Lower lobe of right lung (tissue), 2 donors: ENCODE measurements around the gene HLA-DPB1. TPM values are rescaled to one million over a fixed set of nuclear protein-coding genes. Genes with fewer than 3 reads are reported as not detected.

Experiments used
- ATAC-seq, 2 donors: fragments of 200-7000 bp; cut with Tn5 transposase; one replicate each; pipeline ENCODE4 v1.9.1; 2020 to 2022; ENCODE audit warnings: mild to moderate bottlenecking in 2 of 2, moderate library complexity in 2 of 2
- DNase-seq: peaks from one replicate; pipeline ENCODE4 v3.0.0-alpha.2; 2020
- H3K27ac ChIP-seq: fragments of 200-600 bp; one replicate; pipeline ENCODE4 v1.8.0; 2022
- H3K27me3 ChIP-seq: fragments of 200-600 bp; one replicate; pipeline ENCODE4 v1.8.0; 2022; ENCODE audit warnings: low read depth
- H3K36me3 ChIP-seq: fragments of 200-600 bp; one replicate; pipeline ENCODE4 v1.8.0; 2022; ENCODE audit warnings: mild to moderate bottlenecking
- H3K4me1 ChIP-seq: fragments of 200-600 bp; one replicate; pipeline ENCODE4 v1.8.0; 2022
- H3K4me3 ChIP-seq: fragments of 200-600 bp; one replicate; pipeline ENCODE4 v1.8.0; 2022; ENCODE audit warnings: mild to moderate bottlenecking
- H3K9me3 ChIP-seq: fragments of 200-600 bp; one replicate; pipeline ENCODE4 v1.8.0; 2022
- CTCF ChIP-seq: fragments of 200-600 bp; IDR thresholded peaks from one replicate; pipeline ENCODE4 v1.8.0; 2022; ENCODE audit warnings: antibody characterized with exemption, mild to moderate bottlenecking
- intact Hi-C: fragments of 100-400 bp; cut with DNase I; formaldehyde crosslinking; loops from one replicate; pipeline ENCODE4 v1.11.0; 2022
- total RNA-seq: library from RNA; stranded (reverse); fragmentation: NEBNext Ultra II Directional; extraction: Animal tissue kit (Norgen Biotek cat#: 25700); gene quantifications from one replicate; pipeline ENCODE4 v1.2.1, GENCODE V29; 2021
- donor health status: DM: no; HTN: yes; CAD: no; lungs with severe emphysema.

HLA-DPB1 gene
- total RNA-seq, 1 donor from 2014 or later, result 483 TPM

- no peaks in the 10 kb centered on the region for H3K9me3 ChIP-seq
- H3K36me3 ChIP-seq, result peaks cover 12% of the 10 kb centered on the region
- no peaks in the 10 kb centered on the region for H3K27me3 ChIP-seq
- peaks cover 36% of the 10 kb centered on the region for H3K4me1 ChIP-seq
- ATAC-seq (peak; percentile 91), DNase-seq (peak; percentile 54)
- intact Hi-C loops, result no loop called here
- peak within 1 kb of the TSS; percentile 78 for H3K27ac ChIP-seq
- no peak for TF ChIP-seq CTCF
- peak within 1 kb of the TSS; percentile 63 for H3K4me3 ChIP-seq
Observed at GRCh38 chr6:33073431-33073871, 2.3 kb upstream of the HLA-DPB1 start, which contains the start of gene HLA-DPA1. HLA-DPA1 (minus strand) TSS chr6:33073649.

GRCh38 chr6:33075208-33075567, 602 bp upstream of the HLA-DPB1 start:
- intact Hi-C loops, result no loop called here
- peaks cover 3% of the 10 kb centered on the region for H3K36me3 ChIP-seq
- DNase-seq (no peak), ATAC-seq (peak in 1 of 2 donors; percentile 1)
- no peaks in the 10 kb centered on the region for H3K9me3 ChIP-seq
- no peaks in the 10 kb centered on the region for H3K27me3 ChIP-seq
- peaks cover 45% of the 10 kb centered on the region for H3K4me1 ChIP-seq
- TF ChIP-seq CTCF, result no peak
- H3K27ac ChIP-seq, result peak overlapping the region; percentile 90
- peak overlapping the region; percentile 68 for H3K4me3 ChIP-seq

- Histone ChIP-seq H3K4me1 (peaks cover 48% of the 10 kb centered on the region), H3K9me3 (no peaks in the 10 kb centered on the region), H3K27ac (peak overlapping the region; percentile 90), H3K4me3 (peak overlapping the region; percentile 68), H3K27me3 (no peaks in the 10 kb centered on the region), H3K36me3 (peaks cover 3% of the 10 kb centered on the region)
- no peak for DNase-seq
- intact Hi-C loops, result no loop called here
- no peak for TF ChIP-seq CTCF
- ATAC-seq, result peak; percentile 1 to 22
Observed at GRCh38 chr6:33076406-33076934, 680 bp downstream of the HLA-DPB1 start.

- DNase-seq, result peak; percentile 64
- H3K9me3 ChIP-seq, result no peaks in the 10 kb centered on the region
- no peak overlapping the region for H3K27ac ChIP-seq
- H3K4me3 ChIP-seq, result peak overlapping the region; percentile 68
- peaks cover 51% of the 10 kb centered on the region for H3K4me1 ChIP-seq
- TF ChIP-seq CTCF, result no peak
- no peaks in the 10 kb centered on the region for H3K27me3 ChIP-seq
- intact Hi-C loops, result no loop called here
- peaks cover 3% of the 10 kb centered on the region for H3K36me3 ChIP-seq
- ATAC-seq, result no peak
Observed at GRCh38 chr6:33077908-33078307, 2.1 kb downstream of the HLA-DPB1 start.

GRCh38 chr6:33078442-33078841, 2.7 kb downstream of the HLA-DPB1 start:
- Histone ChIP-seq H3K27me3 (no peaks in the 10 kb centered on the region), H3K36me3 (peaks cover 8% of the 10 kb centered on the region), H3K4me3 (no peak overlapping the region), H3K27ac (no peak overlapping the region), H3K9me3 (no peaks in the 10 kb centered on the region), H3K4me1 (peaks cover 53% of the 10 kb centered on the region)
- TF ChIP-seq CTCF, result no peak
- ATAC-seq (no peak), DNase-seq (no peak)
- intact Hi-C loops, result no loop called here
